HG03565 (cell line): ENCODE data around the gene RTP3.
"Not testable (repeated sequence)": the region's sequence is repeated elsewhere in the genome, so short reads cannot be mapped to it uniquely, and the experiment has no call there.

Source experiments
- ATAC-seq: cut with Tn5 transposase; IDR thresholded peaks from one replicate; pipeline ENCODE4 v1.9.1; 2021; ENCODE audit warnings: mild to moderate bottlenecking, moderate library complexity; ENCODE audit not compliant: unreplicated experiment

RTP3 gene

GRCh38 chr3:46544771-46545503 is 47.2 kb downstream of the RTP3 start:
- no peak for ATAC-seq

DNA sequence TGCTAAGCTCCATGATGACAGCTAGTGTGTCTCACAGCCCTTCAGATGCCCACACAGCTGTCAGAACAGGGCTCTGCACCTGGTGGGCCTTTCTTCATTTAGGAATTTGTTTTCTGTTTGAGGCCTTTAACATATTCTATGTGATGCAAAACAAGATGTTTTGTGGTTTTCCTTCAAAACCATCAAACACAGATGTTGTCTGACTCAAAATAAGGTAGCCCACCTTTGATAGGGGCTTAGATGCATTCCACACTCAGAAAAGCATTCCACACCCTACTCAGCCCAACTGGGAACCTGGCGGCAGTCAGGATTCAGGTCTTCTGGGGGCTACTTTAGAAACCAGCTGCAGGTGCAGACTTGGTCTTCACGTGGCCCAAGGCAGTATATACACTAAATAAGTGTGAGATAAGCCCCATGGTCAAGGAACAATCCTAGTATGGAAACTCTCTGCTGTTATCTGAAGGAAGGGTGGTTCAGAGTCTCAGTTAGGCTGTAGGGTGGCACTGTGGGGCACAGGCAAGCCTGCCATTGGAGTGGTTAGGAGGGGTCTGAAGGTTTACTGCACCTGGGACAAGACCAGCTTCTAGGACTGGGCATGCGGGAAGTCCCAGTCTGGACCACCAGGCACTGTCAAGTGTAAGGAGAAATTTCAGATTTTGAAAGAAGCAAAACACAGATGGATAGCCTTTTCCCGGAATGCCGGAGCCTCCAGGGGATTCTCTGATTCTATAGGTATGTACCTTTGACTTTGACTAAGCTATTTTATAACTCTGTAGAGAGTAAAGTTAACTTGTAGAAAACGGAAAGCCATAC is 48.2 kb downstream of the RTP3 start:
- ATAC-seq: no peak

- ATAC-seq: no peak
Measured at GRCh38 chr3:46546896-46547440, 49.2 kb downstream of the RTP3 start.

GRCh38 chr3:46548611-46549010 is 50.8 kb downstream of the RTP3 start:
- not testable (repeated sequence) for ATAC-seq

DNA sequence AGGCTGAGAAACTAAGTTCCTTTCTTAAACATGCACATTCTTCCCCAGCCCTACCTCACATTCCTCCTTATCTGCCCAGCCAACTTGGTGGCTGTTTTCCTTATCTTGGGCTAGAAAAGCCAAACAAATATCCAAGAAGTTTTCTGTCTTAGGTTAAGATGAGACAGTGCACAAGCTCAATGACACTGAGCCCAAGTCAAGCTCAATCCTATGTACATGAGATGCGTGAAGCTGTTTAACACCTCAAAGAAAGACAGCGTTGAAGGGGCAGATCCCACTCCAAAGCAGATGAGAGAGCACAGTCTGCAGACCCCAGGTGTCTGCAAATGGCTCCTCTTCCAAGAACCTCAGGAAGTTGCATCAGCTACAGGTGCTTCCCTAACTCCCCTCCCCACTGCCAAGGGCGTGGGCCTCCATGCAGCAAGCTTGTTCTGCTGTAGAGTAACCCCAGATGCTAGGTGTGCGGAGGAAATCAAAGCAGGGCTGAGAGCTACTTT is 51.7 kb downstream of the RTP3 start:
- ATAC-seq: no peak

DNA sequence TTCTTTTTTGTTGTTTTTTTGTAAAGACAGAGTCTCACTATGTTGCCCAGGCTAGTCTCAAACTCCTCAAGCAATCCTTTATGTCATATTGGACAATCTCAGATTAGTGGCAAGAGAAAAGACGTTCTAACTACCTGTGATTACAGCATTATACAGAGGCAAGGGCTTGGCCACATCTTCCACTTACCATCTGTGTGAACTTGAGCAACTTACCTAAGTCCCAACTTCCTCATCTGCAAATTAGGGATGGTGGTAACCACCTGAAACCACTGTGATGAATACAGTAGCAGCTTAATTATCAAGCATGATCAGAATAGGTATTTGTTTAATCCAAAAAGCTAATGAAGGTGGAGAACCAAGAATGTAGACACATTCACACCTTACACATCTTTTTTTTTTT is 52.2 kb downstream of the RTP3 start:
- no peak for ATAC-seq
